VCaP (cell line): ENCODE measurements around the gene CMTM4.

Experiments
- H3K27ac ChIP-seq: fragments of 450-650 bp; 2 replicates; pipeline ENCODE4 v1.5.1; 2017
- CTCF ChIP-seq: fragments of 450-650 bp; conservative IDR thresholded peaks from 2 replicates; pipeline ENCODE4 v1.5.1; 2017; ENCODE audit warnings: mild to moderate bottlenecking, moderate library complexity

The CMTM4 gene

GRCh38 chr16:66650707-66651473 lies 45.7 kb downstream of the CMTM4 start:
- H3K27ac ChIP-seq = no peak overlapping the region
- peak; percentile 83 for TF ChIP-seq CTCF

- no peak for TF ChIP-seq CTCF
- no peak overlapping the region for H3K27ac ChIP-seq
Measured at GRCh38 chr16:66649636-66650205, 46.8 kb downstream of the CMTM4 start.

GRCh38 chr16:66649167-66649566 lies 47.4 kb downstream of the CMTM4 start:
- TF ChIP-seq CTCF = no peak
- no peak overlapping the region for H3K27ac ChIP-seq

- no peak for TF ChIP-seq CTCF
- no peak overlapping the region for H3K27ac ChIP-seq
Measured at GRCh38 chr16:66647866-66648265, 48.7 kb downstream of the CMTM4 start.

GRCh38 chr16:66641387-66641786 lies 55.2 kb downstream of the CMTM4 start:
- no peak for TF ChIP-seq CTCF
- H3K27ac ChIP-seq = no peak overlapping the region

GRCh38 chr16:66640724-66641314 lies 55.7 kb downstream of the CMTM4 start:
- TF ChIP-seq CTCF = no peak
- no peak overlapping the region for H3K27ac ChIP-seq

GRCh38 chr16:66639091-66639885 lies 57.3 kb downstream of the CMTM4 start:
- no peak overlapping the region for H3K27ac ChIP-seq
- TF ChIP-seq CTCF = no peak
